ENCODE data around the gene SH3PXD2A.

The SH3PXD2A gene

GRCh38 chr10:103837370-103838069, 17.9 kb downstream of the SH3PXD2A start:
- Histone ChIP-seq H3K27me3 (ENCODE audit: control insufficient read depth in 2 of 2, insufficient read depth in 2 of 2, low read length in 2 of 2) (no peaks in the 10 kb centered on the region), H3K36me3 (ENCODE audit: control insufficient read depth in 2 of 2, insufficient read depth in 2 of 2, low read length in 2 of 2) (no peaks in the 10 kb centered on the region), H3K4me3 (ENCODE audit: low read length in 2 of 2) (no peak overlapping the region), H3K4me1 (ENCODE audit: control insufficient read depth in 2 of 2, insufficient read depth in 2 of 2, low read length in 2 of 2) (peaks cover 64 to 81% of the 10 kb centered on the region in 2 donors), H3K9ac (ENCODE audit: low read depth in 1 of 2, low read length in 2 of 2) (peak overlapping the region in 1 of 2 donors; percentile 50), H3K27ac (ENCODE audit: low read depth in 2 of 2, low read length in 2 of 2) (peak overlapping the region; percentile 69 to 85), H3K9me3 (ENCODE audit: control insufficient read depth in 2 of 2, low read length in 2 of 2) (no peaks in the 10 kb centered on the region)

GRCh38 chr10:103836861-103837260, 18.5 kb downstream of the SH3PXD2A start:
- no peaks in the 10 kb centered on the region for H3K9me3 ChIP-seq (ENCODE audit: control insufficient read depth in 2 of 2, low read length in 2 of 2)
- peak overlapping the region in 1 of 2 donors; percentile 33 for H3K4me3 ChIP-seq (ENCODE audit: low read length in 2 of 2)
- no peaks in the 10 kb centered on the region for H3K36me3 ChIP-seq (ENCODE audit: control insufficient read depth in 2 of 2, insufficient read depth in 2 of 2, low read length in 2 of 2)
- H3K4me1 ChIP-seq (ENCODE audit: control insufficient read depth in 2 of 2, insufficient read depth in 2 of 2, low read length in 2 of 2): peaks cover 64 to 81% of the 10 kb centered on the region in 2 donors
- no peaks in the 10 kb centered on the region for H3K27me3 ChIP-seq (ENCODE audit: control insufficient read depth in 2 of 2, insufficient read depth in 2 of 2, low read length in 2 of 2)
- H3K27ac ChIP-seq (ENCODE audit: low read depth in 2 of 2, low read length in 2 of 2): peak overlapping the region; percentile 80 to 85
- peak overlapping the region in 1 of 2 donors; percentile 50 for H3K9ac ChIP-seq (ENCODE audit: low read depth in 1 of 2, low read length in 2 of 2)

DNA sequence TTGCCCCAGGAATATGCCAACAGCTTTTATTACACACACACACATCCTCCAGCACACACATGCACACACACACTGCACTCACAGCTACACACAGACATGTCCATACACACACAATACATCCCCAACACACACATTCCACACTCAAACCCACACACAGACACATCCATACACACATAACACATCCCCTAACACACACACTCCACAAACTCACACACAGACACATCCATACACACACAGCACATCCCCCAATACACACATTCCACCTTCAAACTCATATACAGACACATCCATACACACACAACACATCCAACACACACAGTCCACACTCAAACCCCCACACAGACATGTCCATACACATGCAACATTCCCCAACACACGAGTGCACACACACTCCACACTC, 19.1 kb downstream of the SH3PXD2A start:
- Histone ChIP-seq H3K36me3 (ENCODE audit: control insufficient read depth in 2 of 2, insufficient read depth in 2 of 2, low read length in 2 of 2) (no peaks in the 10 kb centered on the region), H3K9me3 (ENCODE audit: control insufficient read depth in 2 of 2, low read length in 2 of 2) (no peaks in the 10 kb centered on the region), H3K9ac (ENCODE audit: low read depth in 1 of 2, low read length in 2 of 2) (peak overlapping the region in 1 of 2 donors; percentile 50), H3K27ac (ENCODE audit: low read depth in 2 of 2, low read length in 2 of 2) (peak overlapping the region; percentile 80 to 85), H3K27me3 (ENCODE audit: control insufficient read depth in 2 of 2, insufficient read depth in 2 of 2, low read length in 2 of 2) (no peaks in the 10 kb centered on the region), H3K4me3 (ENCODE audit: low read length in 2 of 2) (no peak overlapping the region), H3K4me1 (ENCODE audit: control insufficient read depth in 2 of 2, insufficient read depth in 2 of 2, low read length in 2 of 2) (peaks cover 61 to 82% of the 10 kb centered on the region in 2 donors)

DNA sequence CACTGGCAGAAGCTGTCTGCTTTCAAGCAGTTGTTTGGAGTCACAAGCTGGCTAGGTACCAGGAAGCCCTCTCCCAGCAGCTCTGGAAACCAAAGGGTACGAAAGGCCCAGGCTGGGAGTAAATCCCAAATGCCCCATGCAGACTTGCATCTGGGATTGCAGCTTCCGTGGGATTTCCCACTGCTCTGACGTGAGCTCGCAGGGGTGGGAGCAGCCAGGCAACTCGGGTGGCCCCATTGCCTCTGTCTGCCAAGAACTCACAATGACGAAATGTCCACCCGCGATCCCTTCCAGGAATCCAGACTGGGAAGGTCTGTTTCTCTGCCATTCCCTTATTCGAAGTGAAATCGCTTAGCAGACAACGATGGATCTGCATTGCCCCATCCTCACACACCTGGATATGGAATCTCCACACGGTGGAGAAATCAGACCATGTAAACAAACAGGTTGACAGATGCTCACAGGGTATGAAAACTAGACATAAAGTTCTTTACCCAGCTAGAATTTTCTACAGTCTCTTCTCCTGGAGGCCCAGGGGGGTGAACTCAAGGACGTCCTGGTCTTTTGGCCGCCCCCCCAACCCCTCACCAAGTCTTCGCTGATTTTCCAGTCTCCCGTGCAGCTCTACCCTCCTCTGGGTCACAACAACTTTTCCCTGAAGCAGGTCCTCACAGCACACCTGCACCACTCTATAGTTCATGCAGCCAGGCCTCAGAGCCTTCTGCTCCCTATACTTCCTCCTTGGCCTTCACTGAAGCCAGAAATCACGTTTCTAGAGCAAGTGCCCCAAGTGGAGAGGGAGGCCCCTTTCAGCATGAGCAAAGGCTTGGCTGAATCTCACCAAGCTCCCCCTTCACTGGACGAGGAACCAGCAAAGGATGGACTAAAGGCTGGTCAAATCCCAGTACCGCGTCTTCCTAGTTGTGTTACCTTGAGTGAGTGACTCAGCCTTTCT, 20.0 kb downstream of the SH3PXD2A start:
- Histone ChIP-seq H3K36me3 (ENCODE audit: control insufficient read depth in 2 of 2, insufficient read depth in 2 of 2, low read length in 2 of 2) (no peaks in the 10 kb centered on the region), H3K4me3 (ENCODE audit: low read length in 2 of 2) (no peak overlapping the region), H3K27me3 (ENCODE audit: control insufficient read depth in 2 of 2, insufficient read depth in 2 of 2, low read length in 2 of 2) (no peaks in the 10 kb centered on the region), H3K9me3 (ENCODE audit: control insufficient read depth in 2 of 2, low read length in 2 of 2) (no peaks in the 10 kb centered on the region), H3K9ac (ENCODE audit: low read depth in 1 of 2, low read length in 2 of 2) (peak overlapping the region in 1 of 2 donors; percentile 63), H3K4me1 (ENCODE audit: control insufficient read depth in 2 of 2, insufficient read depth in 2 of 2, low read length in 2 of 2) (peaks cover 53 to 82% of the 10 kb centered on the region in 2 donors), H3K27ac (ENCODE audit: low read depth in 2 of 2, low read length in 2 of 2) (peak overlapping the region; percentile 80 to 85)

- Histone ChIP-seq H3K9ac (ENCODE audit: low read depth in 1 of 2, low read length in 2 of 2) (peak overlapping the region; percentile 63 to 68), H3K4me1 (ENCODE audit: control insufficient read depth in 2 of 2, insufficient read depth in 2 of 2, low read length in 2 of 2) (peaks cover 45 to 81% of the 10 kb centered on the region in 2 donors), H3K9me3 (ENCODE audit: control insufficient read depth in 2 of 2, low read length in 2 of 2) (no peaks in the 10 kb centered on the region), H3K27ac (ENCODE audit: low read depth in 2 of 2, low read length in 2 of 2) (peak overlapping the region; percentile 80 to 85), H3K36me3 (ENCODE audit: control insufficient read depth in 2 of 2, insufficient read depth in 2 of 2, low read length in 2 of 2) (peaks cover 0 to 3% of the 10 kb centered on the region in 2 donors), H3K4me3 (ENCODE audit: low read length in 2 of 2) (peak overlapping the region; percentile 34 to 39), H3K27me3 (ENCODE audit: control insufficient read depth in 2 of 2, insufficient read depth in 2 of 2, low read length in 2 of 2) (no peaks in the 10 kb centered on the region)
Observed at GRCh38 chr10:103834436-103835095, 20.8 kb downstream of the SH3PXD2A start.

GRCh38 chr10:103833731-103834365, 21.5 kb downstream of the SH3PXD2A start:
- Histone ChIP-seq H3K4me3 (ENCODE audit: low read length in 2 of 2) (peak overlapping the region; percentile 34 to 39), H3K27me3 (ENCODE audit: control insufficient read depth in 2 of 2, insufficient read depth in 2 of 2, low read length in 2 of 2) (no peaks in the 10 kb centered on the region), H3K27ac (ENCODE audit: low read depth in 2 of 2, low read length in 2 of 2) (peak overlapping the region; percentile 80 to 85), H3K9me3 (ENCODE audit: control insufficient read depth in 2 of 2, low read length in 2 of 2) (no peaks in the 10 kb centered on the region), H3K4me1 (ENCODE audit: control insufficient read depth in 2 of 2, insufficient read depth in 2 of 2, low read length in 2 of 2) (peaks cover 45 to 80% of the 10 kb centered on the region in 2 donors), H3K36me3 (ENCODE audit: control insufficient read depth in 2 of 2, insufficient read depth in 2 of 2, low read length in 2 of 2) (peaks cover 0 to 4% of the 10 kb centered on the region in 2 donors), H3K9ac (ENCODE audit: low read depth in 1 of 2, low read length in 2 of 2) (peak overlapping the region; percentile 63 to 68)

DNA sequence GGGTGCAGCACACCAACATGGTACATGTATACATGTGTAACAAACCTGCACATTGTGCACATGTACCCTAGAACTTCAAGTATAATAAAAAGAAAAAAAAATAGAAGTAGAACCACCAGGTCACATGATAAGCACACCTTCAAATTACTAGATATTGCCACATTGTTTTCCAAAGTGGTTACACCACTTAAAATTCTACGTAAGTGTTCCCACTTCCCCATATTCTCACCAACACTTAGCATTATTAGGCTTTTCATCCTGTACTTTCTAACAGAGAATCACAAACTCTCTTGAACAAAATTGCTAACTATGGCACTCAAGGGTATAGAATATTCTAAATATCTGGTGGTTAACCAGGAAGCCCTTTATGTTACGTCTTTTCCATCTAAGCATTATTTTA, 22.6 kb downstream of the SH3PXD2A start:
- peaks cover 0 to 7% of the 10 kb centered on the region in 2 donors for H3K36me3 ChIP-seq (ENCODE audit: control insufficient read depth in 2 of 2, insufficient read depth in 2 of 2, low read length in 2 of 2)
- H3K9me3 ChIP-seq (ENCODE audit: control insufficient read depth in 2 of 2, low read length in 2 of 2): no peaks in the 10 kb centered on the region
- no peak overlapping the region for H3K9ac ChIP-seq (ENCODE audit: low read depth in 1 of 2, low read length in 2 of 2)
- peaks cover 37 to 80% of the 10 kb centered on the region in 2 donors for H3K4me1 ChIP-seq (ENCODE audit: control insufficient read depth in 2 of 2, insufficient read depth in 2 of 2, low read length in 2 of 2)
- peak overlapping the region; percentile 11 to 17 for H3K27ac ChIP-seq (ENCODE audit: low read depth in 2 of 2, low read length in 2 of 2)
- no peaks in the 10 kb centered on the region for H3K27me3 ChIP-seq (ENCODE audit: control insufficient read depth in 2 of 2, insufficient read depth in 2 of 2, low read length in 2 of 2)
- H3K4me3 ChIP-seq (ENCODE audit: low read length in 2 of 2): no peak overlapping the region

DNA sequence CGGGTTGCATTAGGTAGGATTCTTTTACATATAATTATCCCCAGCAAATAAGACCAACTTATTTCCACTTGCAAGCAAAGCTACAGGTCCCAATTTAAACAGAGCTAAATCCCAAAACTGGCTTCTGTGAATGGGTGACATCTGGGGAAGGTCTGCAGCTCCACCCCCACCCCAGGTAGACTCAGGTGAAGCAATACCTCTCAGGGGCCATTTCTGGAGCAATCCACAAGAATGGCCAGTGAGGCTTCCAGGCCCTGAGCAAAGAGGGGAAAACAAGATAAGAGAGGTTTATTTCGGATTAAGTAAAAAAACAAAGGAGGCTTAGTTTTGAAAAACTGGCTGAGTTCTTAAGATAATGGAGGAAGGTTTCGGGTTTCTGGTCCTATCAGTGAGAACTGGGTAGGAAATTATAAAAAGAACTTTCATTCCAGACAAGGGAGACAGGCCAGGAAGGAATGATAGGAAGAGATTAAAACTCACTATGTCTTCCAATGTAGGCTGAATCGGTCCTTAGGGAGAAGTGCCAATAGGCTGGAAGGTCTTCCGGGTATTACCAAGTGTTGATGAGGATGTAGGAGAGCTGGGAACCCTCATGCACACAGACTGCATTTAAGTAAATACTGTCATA, 25.4 kb downstream of the SH3PXD2A start:
- H3K27ac ChIP-seq (ENCODE audit: low read depth in 2 of 2, low read length in 2 of 2): peak overlapping the region in 1 of 2 donors; percentile 23
- H3K9ac ChIP-seq (ENCODE audit: low read depth in 1 of 2, low read length in 2 of 2): no peak overlapping the region
- H3K4me1 ChIP-seq (ENCODE audit: control insufficient read depth in 2 of 2, insufficient read depth in 2 of 2, low read length in 2 of 2): peaks cover 13 to 52% of the 10 kb centered on the region in 2 donors
- H3K4me3 ChIP-seq (ENCODE audit: low read length in 2 of 2): no peak overlapping the region
- no peaks in the 10 kb centered on the region for H3K27me3 ChIP-seq (ENCODE audit: control insufficient read depth in 2 of 2, insufficient read depth in 2 of 2, low read length in 2 of 2)
- H3K36me3 ChIP-seq (ENCODE audit: control insufficient read depth in 2 of 2, insufficient read depth in 2 of 2, low read length in 2 of 2): peaks cover 5 to 8% of the 10 kb centered on the region in 2 donors
- no peaks in the 10 kb centered on the region for H3K9me3 ChIP-seq (ENCODE audit: control insufficient read depth in 2 of 2, low read length in 2 of 2)

GRCh38 chr10:103829278-103829677, 26.1 kb downstream of the SH3PXD2A start:
- Histone ChIP-seq H3K9ac (ENCODE audit: low read depth in 1 of 2, low read length in 2 of 2) (no peak overlapping the region), H3K27ac (ENCODE audit: low read depth in 2 of 2, low read length in 2 of 2) (no peak overlapping the region), H3K27me3 (ENCODE audit: control insufficient read depth in 2 of 2, insufficient read depth in 2 of 2, low read length in 2 of 2) (no peaks in the 10 kb centered on the region), H3K4me1 (ENCODE audit: control insufficient read depth in 2 of 2, insufficient read depth in 2 of 2, low read length in 2 of 2) (peaks cover 7 to 45% of the 10 kb centered on the region in 2 donors), H3K4me3 (ENCODE audit: low read length in 2 of 2) (no peak overlapping the region), H3K9me3 (ENCODE audit: control insufficient read depth in 2 of 2, low read length in 2 of 2) (no peaks in the 10 kb centered on the region), H3K36me3 (ENCODE audit: control insufficient read depth in 2 of 2, insufficient read depth in 2 of 2, low read length in 2 of 2) (peaks cover 5 to 8% of the 10 kb centered on the region in 2 donors)

All from mucosa of rectum (tissue), 2 donors.